Psoas muscle (tissue), 8 donors: ENCODE results near the gene ITM2C. TPM values are rescaled to one million over a fixed set of nuclear protein-coding genes. Genes with fewer than 3 reads are reported as not detected.

Experiments used
- ATAC-seq, 4 donors: fragments of 200-7000 bp; cut with Tn5 transposase; one replicate each; pipeline ENCODE4 v1.9.1; 2020; ENCODE audit warnings: moderate library complexity in 3 of 4, mild to moderate bottlenecking in 2 of 4
- DNase-seq, 2 donors: peaks; one replicate each; pipeline ENCODE4 v3.0.0-alpha.2; 2020
- H3K27ac ChIP-seq: fragments of 200-600 bp; one replicate; pipeline ENCODE4 v1.8.0; 2022
- H3K27me3 ChIP-seq, 3 donors: fragments of 200-600 bp in 1 of 3; one replicate each; pipeline versions ENCODE4 v1.6.1 to v1.8.0; 2013 to 2022; ENCODE audit warnings: low read length in 2 of 3, mild to moderate bottlenecking in 2 of 3, moderate library complexity in 1 of 3; ENCODE audit not compliant: insufficient read depth in 3 of 3
- H3K36me3 ChIP-seq, 2 donors: fragments of 200-600 bp in 1 of 2; one replicate each; pipeline versions ENCODE4 v1.6.1 to v1.8.0; 2013 to 2022; ENCODE audit warnings: low read depth in 1 of 2, mild to moderate bottlenecking in 1 of 2, moderate library complexity in 1 of 2; ENCODE audit not compliant: insufficient read depth in 1 of 2
- H3K4me1 ChIP-seq: fragments of 200-600 bp; one replicate; pipeline ENCODE4 v1.8.0; 2022
- H3K4me3 ChIP-seq: fragments of 200-600 bp; one replicate; pipeline ENCODE4 v1.8.0; 2022; ENCODE audit warnings: mild to moderate bottlenecking
- H3K9me3 ChIP-seq: fragments of 200-600 bp; one replicate; pipeline ENCODE4 v1.8.0; 2022
- WGBS, 3 donors: extraction: QIAGEN DNeasy Blood & Tissue Kit; methylation state at CpG; one replicate each; pipeline versions ENCODE4 v1.1.6 to v1.1.7; 2013; 5-methylcytosine and 5-hydroxymethylcytosine counted together
- intact Hi-C, 2 donors: fragments of 100-400 bp; cut with DNase I; formaldehyde crosslinking; loops; one replicate each; pipeline versions ENCODE4 v1.11.0 to v1.14.2; 2022
- polyA plus RNA-seq, 3 donors: library from polyadenylated mRNA; stranded (reverse); fragments of 200-250 nt; gene quantifications; one replicate each; pipeline ENCODE4 v1.2.3, GENCODE V29; 2013
- total RNA-seq, 4 donors: library from RNA; stranded (reverse); fragmentation: NEBNext Ultra II Directional in 2 of 4; extraction: Animal tissue kit (Norgen Biotek cat#: 25700) in 2 of 4; gene quantifications; one replicate each; pipeline versions ENCODE4 v1.2.1 to v1.2.4, GENCODE V29; 2021 to 2023
- TF ChIP-seq, protein P1 (sequence below): fragments of 200-600 bp; IDR thresholded peaks from one replicate; pipeline ENCODE4 v1.8.0; 2022; ENCODE audit warnings: antibody characterized with exemption
- donor health status: healthy with polysubstance abuse.
- donor health status: DM: no; HTN: no; CAD: no; lungs with moderate emphysema.
- donor health status: Bipolar disorder and iron deficiency.
- donor health status: healthy.
- donor health status: DM: yes; HTN: yes; CAD: no.
- donor health status: DM: no; HTN: no; CAD: no.
- donor health status: DM: no; HTN: no; CAD: no.
- donor health status: DM: yes; HTN: yes; CAD: no.

Gene ITM2C
- total and polyA plus RNA-seq, 7 donors = 9.0 to 20.3 (median 11.5) TPM

DNA sequence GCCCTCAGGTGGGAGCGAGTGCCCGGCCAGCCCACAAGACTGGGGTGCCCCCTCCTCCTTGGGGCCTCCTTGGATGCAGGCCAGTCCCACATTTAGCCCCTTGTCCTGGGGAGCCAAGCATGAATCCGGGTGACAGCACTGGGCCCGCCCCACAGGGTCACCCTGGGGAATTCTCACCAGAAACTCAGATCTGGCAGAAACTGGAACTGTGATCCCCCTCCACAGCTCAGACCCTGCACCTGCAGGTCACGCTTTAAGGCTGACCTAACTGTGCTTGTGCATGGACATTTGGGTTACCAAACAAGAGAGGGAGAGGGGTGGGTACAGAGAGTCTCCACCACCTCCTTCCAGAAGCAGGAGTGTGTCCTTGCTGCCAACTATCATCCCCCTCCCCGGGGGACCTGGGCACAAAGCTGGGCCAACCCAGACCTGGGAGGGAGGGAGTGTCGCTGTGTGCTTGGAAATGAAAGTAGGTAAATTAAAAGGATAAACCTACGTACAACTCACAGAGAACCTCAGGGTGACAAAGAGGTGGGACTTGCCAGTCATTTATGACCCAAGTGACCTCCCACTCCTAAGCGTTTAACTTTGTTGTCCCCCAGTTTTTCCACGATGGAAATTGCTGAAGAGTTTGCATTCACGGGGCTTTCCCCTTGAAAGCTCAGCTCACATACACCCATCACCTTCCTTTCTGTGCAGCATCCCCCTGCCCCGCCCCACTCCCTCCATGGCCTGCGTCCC lies 9.1 kb downstream of the ITM2C start:
- DNase-seq (no peak), ATAC-seq (no peak)
- H3K27ac ChIP-seq = no peak overlapping the region
- H3K9me3 ChIP-seq = no peaks in the 10 kb centered on the region
- no peaks in the 10 kb centered on the region for H3K36me3 ChIP-seq
- H3K27me3 ChIP-seq = no peaks in the 10 kb centered on the region
- TF ChIP-seq, protein P1, sequence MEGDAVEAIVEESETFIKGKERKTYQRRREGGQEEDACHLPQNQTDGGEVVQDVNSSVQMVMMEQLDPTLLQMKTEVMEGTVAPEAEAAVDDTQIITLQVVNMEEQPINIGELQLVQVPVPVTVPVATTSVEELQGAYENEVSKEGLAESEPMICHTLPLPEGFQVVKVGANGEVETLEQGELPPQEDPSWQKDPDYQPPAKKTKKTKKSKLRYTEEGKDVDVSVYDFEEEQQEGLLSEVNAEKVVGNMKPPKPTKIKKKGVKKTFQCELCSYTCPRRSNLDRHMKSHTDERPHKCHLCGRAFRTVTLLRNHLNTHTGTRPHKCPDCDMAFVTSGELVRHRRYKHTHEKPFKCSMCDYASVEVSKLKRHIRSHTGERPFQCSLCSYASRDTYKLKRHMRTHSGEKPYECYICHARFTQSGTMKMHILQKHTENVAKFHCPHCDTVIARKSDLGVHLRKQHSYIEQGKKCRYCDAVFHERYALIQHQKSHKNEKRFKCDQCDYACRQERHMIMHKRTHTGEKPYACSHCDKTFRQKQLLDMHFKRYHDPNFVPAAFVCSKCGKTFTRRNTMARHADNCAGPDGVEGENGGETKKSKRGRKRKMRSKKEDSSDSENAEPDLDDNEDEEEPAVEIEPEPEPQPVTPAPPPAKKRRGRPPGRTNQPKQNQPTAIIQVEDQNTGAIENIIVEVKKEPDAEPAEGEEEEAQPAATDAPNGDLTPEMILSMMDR = no peak
- WGBS, 3 donors = 87 to 88% (median 88%) methylated on average over 13 of the region's 13 CpGs
- H3K4me3 ChIP-seq = no peak overlapping the region
- intact Hi-C loops = no loop called here
- H3K4me1 ChIP-seq = peaks cover 15% of the 10 kb centered on the region

DNA sequence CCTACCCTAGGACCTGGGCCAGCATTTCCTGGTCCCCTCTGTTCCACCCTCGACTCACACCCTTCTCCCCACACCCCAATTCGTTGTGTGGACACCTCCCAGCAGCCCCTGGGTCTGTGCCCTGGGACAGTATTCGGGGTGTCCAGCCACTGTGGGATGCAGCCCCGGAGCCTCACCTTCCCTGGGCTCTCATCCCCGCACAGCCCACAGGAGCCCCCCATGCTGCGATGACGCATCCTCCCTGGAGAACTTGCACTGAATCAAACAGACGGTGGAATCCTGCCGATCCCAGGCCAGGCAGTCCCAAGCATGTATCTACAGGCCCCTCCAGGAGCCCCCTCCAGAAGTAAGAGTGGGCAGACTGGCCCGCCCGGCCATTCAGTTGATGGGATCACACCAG lies 9.7 kb downstream of the ITM2C start:
- TF ChIP-seq, protein P1 = no peak
- H3K27me3 ChIP-seq = no peaks in the 10 kb centered on the region

DNA sequence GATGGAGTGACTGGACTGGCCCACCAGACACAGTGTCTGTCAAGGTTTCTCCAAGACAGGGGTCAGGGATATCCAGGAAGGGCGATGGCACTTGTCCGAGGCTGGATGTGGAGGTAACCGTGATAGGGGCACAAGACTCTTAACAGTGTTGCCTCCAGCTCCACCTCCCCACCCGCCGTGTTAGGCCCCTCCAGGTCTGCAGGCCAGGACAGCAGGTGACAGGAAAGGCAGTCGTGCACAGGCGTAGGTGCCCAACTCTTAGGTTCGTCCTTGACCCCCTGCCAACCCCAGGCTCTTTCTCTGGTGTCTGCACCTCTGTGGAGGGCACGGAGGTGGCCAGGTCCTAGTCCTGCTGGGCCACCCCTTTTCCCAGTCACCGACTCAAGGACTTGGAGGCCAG lies 10.1 kb downstream of the ITM2C start:
- intact Hi-C loops = no loop called here
- Histone ChIP-seq H3K4me1 (peaks cover 15% of the 10 kb centered on the region), H3K4me3 (no peak overlapping the region), H3K9me3 (no peaks in the 10 kb centered on the region), H3K27me3 (no peaks in the 10 kb centered on the region), H3K27ac (no peak overlapping the region), H3K36me3 (no peaks in the 10 kb centered on the region)
- 93 to 95% (median 94%) methylated on average over 10 of the region's 10 CpGs for WGBS, 3 donors
- TF ChIP-seq, protein P1 = no peak
- ATAC-seq (no peak), DNase-seq (no peak)

More for the DNA sequence above, 9.7 kb downstream of the ITM2C start:
- Histone ChIP-seq H3K27ac (no peak overlapping the region), H3K9me3 (no peaks in the 10 kb centered on the region), H3K4me3 (no peak overlapping the region), H3K36me3 (no peaks in the 10 kb centered on the region), H3K4me1 (peaks cover 15% of the 10 kb centered on the region)
- ATAC-seq (no peak), DNase-seq (no peak)
- 88 to 92% (median 89%) methylated on average over 11 of the region's 11 CpGs for WGBS, 3 donors
- intact Hi-C loops = no loop called here

DNA sequence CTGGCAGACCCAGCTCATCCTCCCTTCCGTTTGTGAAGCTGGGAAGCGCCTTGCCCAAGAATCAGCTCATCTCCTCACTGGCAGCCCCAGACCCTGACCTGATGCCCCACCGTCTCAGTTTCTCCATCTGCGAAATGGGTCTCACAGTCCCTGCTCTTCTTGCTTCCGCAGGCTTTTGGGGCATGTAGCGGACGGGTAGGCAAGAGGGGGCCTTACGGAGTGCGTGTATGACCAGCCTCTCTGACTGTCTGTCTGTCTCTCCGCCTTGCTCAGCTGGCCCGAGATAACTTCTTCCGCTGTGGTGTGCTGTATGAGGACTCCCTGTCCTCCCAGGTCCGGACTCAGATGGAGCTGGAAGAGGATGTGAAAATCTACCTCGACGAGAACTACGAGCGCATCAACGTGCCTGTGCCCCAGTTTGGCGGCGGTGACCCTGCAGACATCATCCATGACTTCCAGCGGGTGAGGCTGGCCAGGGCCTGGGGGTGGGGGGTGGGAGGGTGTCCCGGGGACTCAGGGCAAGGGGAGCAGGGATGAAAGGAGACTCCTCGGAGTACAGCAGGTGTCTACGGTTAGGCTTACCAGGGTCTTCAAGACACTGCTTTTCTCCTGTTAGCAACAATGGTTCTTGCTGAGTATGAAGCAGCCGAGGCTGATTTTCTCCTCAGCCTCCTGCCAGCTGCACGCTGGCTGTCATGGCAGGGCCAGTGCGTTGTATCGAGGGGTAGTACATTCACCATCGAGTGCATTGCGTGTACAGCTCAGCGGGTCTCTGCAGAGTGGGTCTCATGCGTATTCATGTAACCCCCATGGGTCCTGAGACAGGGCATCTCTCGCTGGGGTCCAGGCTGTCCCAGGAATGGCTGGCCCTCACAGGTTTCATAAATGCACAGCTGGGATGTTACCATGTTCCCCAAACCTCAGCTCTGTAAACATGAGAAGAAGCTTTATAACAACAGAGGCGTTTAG lies 10.9 kb downstream of the ITM2C start:
- H3K27me3 ChIP-seq = no peaks in the 10 kb centered on the region
- DNase-seq = no peak
- H3K27ac ChIP-seq = no peak overlapping the region
- intact Hi-C loops = no loop called here
- no peak for ATAC-seq
- no peaks in the 10 kb centered on the region for H3K9me3 ChIP-seq
- 93 to 95% (median 93%) methylated on average over 34 of the region's 34 CpGs for WGBS, 3 donors
- H3K36me3 ChIP-seq = no peaks in the 10 kb centered on the region
- TF ChIP-seq, protein P1 = no peak
- no peak overlapping the region for H3K4me3 ChIP-seq
- peaks cover 11% of the 10 kb centered on the region for H3K4me1 ChIP-seq
